Kidney (tissue), 14 donors: ENCODE data around the gene RAI1. TPM values are rescaled to one million over a fixed set of nuclear protein-coding genes. Genes with fewer than 3 reads are reported as not detected.
A peak's percentile ranks its signal among the peaks of the same experiment; 100 is the strongest.
"Not testable (repeated sequence)": the region's sequence is repeated elsewhere in the genome, so short reads cannot be mapped to it uniquely, and the experiment has no call there.

Source experiments
- DNase-seq, 5 donors: peaks; one replicate each; pipeline ENCODE4 v3.0.0-alpha.2; 2013 to 2020
- FAIRE-seq: peaks from 2 replicates; lab custom pipeline; 2012; peaks lifted over from hg19 to GRCh38; lab: Jason Lieb, UNC
- H3K27ac ChIP-seq, 2 donors: one replicate each; pipeline ENCODE4 v1.7.0; 2013; ENCODE audit warnings: low read depth in 2 of 2, low read length in 2 of 2, inconsistent platforms in 1 of 2
- H3K27me3 ChIP-seq: one replicate; pipeline ENCODE4 v1.7.1; 2013; ENCODE audit warnings: low read length, inconsistent platforms; ENCODE audit not compliant: control insufficient read depth, insufficient read depth
- H3K36me3 ChIP-seq, 3 donors: one replicate each; pipeline versions ENCODE4 v1.7.0 to v1.7.1; 2013; ENCODE audit warnings: low read length in 3 of 3, control low read depth in 1 of 3, inconsistent platforms in 1 of 3; ENCODE audit not compliant: insufficient read depth in 3 of 3, control insufficient read depth in 2 of 3
- H3K4me1 ChIP-seq, 3 donors: one replicate each; pipeline versions ENCODE4 v1.7.0 to v1.7.1; 2013; ENCODE audit warnings: low read length in 3 of 3, inconsistent platforms in 1 of 3, low read depth in 1 of 3; ENCODE audit not compliant: control insufficient read depth in 2 of 3, insufficient read depth in 2 of 3
- H3K4me3 ChIP-seq, 3 donors: one replicate each; pipeline versions ENCODE4 v1.7.0 to v1.8.1; 2013; ENCODE audit warnings: low read length in 3 of 3, control low read depth in 1 of 3, inconsistent platforms in 1 of 3
- H3K9ac ChIP-seq, 3 donors: one replicate each; pipeline versions ENCODE4 v1.7.0 to v1.7.1; 2013; ENCODE audit warnings: low read length in 3 of 3, control low read depth in 1 of 3, inconsistent platforms in 1 of 3
- H3K9me3 ChIP-seq, 3 donors: one replicate each; pipeline versions ENCODE4 v1.7.0 to v1.7.1; 2013; ENCODE audit warnings: low read length in 3 of 3, control low read depth in 1 of 3, inconsistent platforms in 1 of 3; ENCODE audit not compliant: control insufficient read depth in 2 of 3, insufficient read depth in 1 of 3
- CTCF ChIP-seq: IDR thresholded peaks from 3 replicates; pipeline ENCODE4 v1.5.1; 2012; ENCODE audit warnings: mild to moderate bottlenecking, moderate library complexity, borderline replicate concordance; ENCODE audit not compliant: insufficient read depth; ENCODE audit errors: extremely low read depth
- intact Hi-C: fragments of 100-400 bp; cut with DNase I; formaldehyde crosslinking; loops from one replicate; pipeline ENCODE4 v1.11.1; 2022
- polyA plus RNA-seq: library from polyadenylated mRNA; stranded (reverse); fragments of 350-450 nt; fragmentation: Illumina TruSeq; extraction: RNeasy Lipid Tissue Mini Kit (QIAGEN cat#74804); gene quantifications from one replicate; pipeline ENCODE4 v1.2.3, GENCODE V29; 2014; ENCODE audit warnings: low read depth, low replicate concordance; ENCODE audit not compliant: insufficient read depth
- total RNA-seq: library from RNA; stranded (reverse); fragmentation: NEBNext Ultra II Directional; extraction: Animal tissue kit (Norgen Biotek cat#: 25700); gene quantifications from one replicate; pipeline ENCODE4 v1.2.1, GENCODE V29; 2021
- donor health status: control.
- donor health status: control.
- donor health status: control.
- donor health status: control.
- donor health status: control.
- donor health status: DM: yes; HTN: yes; CAD: no.
- donor health status: Normal renal cell carcinoma (clear cell type).

The RAI1 gene
- total and polyA plus RNA-seq, 2 donors from 2014 or later = 6.7 to 50.5 TPM

GRCh38 chr17:17641621-17642409 is 39.4 kb upstream of the RAI1 start:
- H3K27me3 ChIP-seq = no peaks in the 10 kb centered on the region
- peaks cover 0 to 3% (median 0%) of the 10 kb centered on the region in 3 donors for H3K9me3 ChIP-seq
- no peak overlapping the region for H3K9ac ChIP-seq
- no peaks in the 10 kb centered on the region for H3K4me1 ChIP-seq
- DNase-seq = peak; percentile 73 to 92 (median 83)
- intact Hi-C loops = no loop called here
- no peak overlapping the region for H3K4me3 ChIP-seq
- no peaks in the 10 kb centered on the region for H3K36me3 ChIP-seq
- no peak for FAIRE-seq
- peak; percentile 97 for TF ChIP-seq CTCF
- H3K27ac ChIP-seq = no peak overlapping the region

GRCh38 chr17:17645148-17645547 is 36.1 kb upstream of the RAI1 start:
- DNase-seq, H3K4me3 ChIP-seq, H3K27me3 ChIP-seq, H3K27ac ChIP-seq, H3K36me3 ChIP-seq, H3K9ac ChIP-seq, FAIRE-seq, intact Hi-C loops, H3K4me1 ChIP-seq, H3K9me3 ChIP-seq: not testable (repeated sequence)

- Histone ChIP-seq H3K27ac (no peak overlapping the region), H3K4me3 (no peak overlapping the region), H3K36me3 (no peaks in the 10 kb centered on the region), H3K9ac (no peak overlapping the region), H3K27me3 (no peaks in the 10 kb centered on the region), H3K9me3 (peaks cover 0 to 3% (median 0%) of the 10 kb centered on the region in 3 donors), H3K4me1 (no peaks in the 10 kb centered on the region)
- DNase-seq (no peak), FAIRE-seq (no peak)
- TF ChIP-seq CTCF = no peak
- intact Hi-C loops = no loop called here
These were observed 35.3 kb upstream of the RAI1 start for GRCh38 chr17:17645961-17646360.

- H3K36me3 ChIP-seq = no peaks in the 10 kb centered on the region
- DNase-seq (peak in 1 of 5 donors; percentile 23), FAIRE-seq (no peak)
- H3K9ac ChIP-seq = peak overlapping the region in 1 of 3 donors; percentile 34
- no peaks in the 10 kb centered on the region for H3K27me3 ChIP-seq
- no peak overlapping the region for H3K4me3 ChIP-seq
- intact Hi-C loops = no loop called here
- peaks cover 0 to 3% (median 0%) of the 10 kb centered on the region in 3 donors for H3K9me3 ChIP-seq
- TF ChIP-seq CTCF = no peak
- H3K4me1 ChIP-seq = no peaks in the 10 kb centered on the region
- H3K27ac ChIP-seq = no peak overlapping the region
These were observed 33.6 kb upstream of the RAI1 start for GRCh38 chr17:17647524-17648178.
